Endothelial cell of hepatic sinusoid (primary cell): ENCODE measurements around the gene CCNL1.
"Not testable (repeated sequence)": the region's sequence is repeated elsewhere in the genome, so short reads cannot be mapped to it uniquely, and the experiment has no call there.

Experiments
- in situ Hi-C: cut with HindIII; loops from 2 replicates; pipeline ENCODE4 v1.10.0; 2017; ENCODE audit warnings: low sequenced_read_pairs

CCNL1 gene

DNA sequence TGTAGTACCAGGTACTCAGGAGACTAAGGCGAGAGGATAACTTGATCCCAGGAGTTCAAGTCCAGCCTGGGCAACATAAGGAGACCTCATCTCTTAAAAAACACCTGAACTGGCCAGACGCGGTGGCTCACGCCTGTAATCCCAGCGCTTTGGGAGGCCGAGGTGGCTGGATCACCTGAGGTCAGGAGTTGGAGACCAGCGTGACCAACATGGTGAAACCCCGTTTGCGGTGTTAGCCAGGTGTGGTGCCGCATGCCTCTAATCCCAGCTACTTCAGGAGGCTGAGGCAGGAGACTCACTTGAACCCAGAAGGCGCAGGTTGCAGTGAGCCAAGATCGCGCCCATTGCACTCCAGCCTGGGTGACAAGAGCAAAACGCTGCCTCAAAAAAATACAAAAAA is 13.4 kb upstream of the CCNL1 start:
- in situ Hi-C loops = loop anchor here (5.0 kb wide), 1 partner anchor 49 kb away; no protein-coding TSS in a partner anchor

DNA sequence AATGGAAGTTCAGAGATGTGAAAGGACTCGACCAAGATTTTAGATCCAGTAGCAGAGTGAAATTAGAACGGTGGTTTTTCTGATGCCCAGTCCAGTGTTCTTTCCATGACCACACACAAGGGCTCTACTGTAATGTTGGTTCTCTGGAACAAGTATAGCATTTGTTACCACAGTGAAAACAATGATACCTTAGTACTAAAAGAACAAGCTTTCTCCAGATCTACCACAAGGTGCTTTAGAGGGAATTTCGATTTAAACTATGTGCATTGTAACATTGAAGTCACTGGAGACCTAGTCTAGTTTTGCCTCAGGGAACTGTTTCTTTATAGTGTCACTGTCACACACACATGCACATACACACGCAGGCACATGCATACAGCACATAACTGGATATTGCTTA is 12.8 kb upstream of the CCNL1 start:
- in situ Hi-C loops = loop anchor here (5.0 kb wide), 1 partner anchor 50 kb away; no protein-coding TSS in a partner anchor

DNA sequence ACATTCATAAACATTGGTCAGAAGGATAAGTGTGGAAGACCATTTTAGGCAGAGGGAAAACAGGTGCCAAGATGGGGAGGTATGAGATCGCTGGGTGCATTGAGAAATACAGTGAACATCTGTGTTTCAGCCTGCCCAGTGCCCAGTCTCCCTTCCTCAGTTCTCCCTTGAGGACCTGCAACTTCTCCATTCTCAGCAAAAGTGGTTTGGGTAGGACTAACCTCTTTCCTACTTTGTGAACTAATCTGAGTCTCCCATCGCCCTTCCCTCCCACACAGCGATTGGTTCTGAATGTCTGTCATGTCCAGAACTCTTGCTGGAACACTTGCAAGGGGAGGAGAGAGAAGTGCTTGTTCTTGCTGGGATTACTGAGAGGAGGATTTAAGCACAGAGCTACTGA is 10.9 kb upstream of the CCNL1 start:
- in situ Hi-C loops = loop anchor here (5.0 kb wide), 1 partner anchor 51 kb away; no protein-coding TSS in a partner anchor

DNA sequence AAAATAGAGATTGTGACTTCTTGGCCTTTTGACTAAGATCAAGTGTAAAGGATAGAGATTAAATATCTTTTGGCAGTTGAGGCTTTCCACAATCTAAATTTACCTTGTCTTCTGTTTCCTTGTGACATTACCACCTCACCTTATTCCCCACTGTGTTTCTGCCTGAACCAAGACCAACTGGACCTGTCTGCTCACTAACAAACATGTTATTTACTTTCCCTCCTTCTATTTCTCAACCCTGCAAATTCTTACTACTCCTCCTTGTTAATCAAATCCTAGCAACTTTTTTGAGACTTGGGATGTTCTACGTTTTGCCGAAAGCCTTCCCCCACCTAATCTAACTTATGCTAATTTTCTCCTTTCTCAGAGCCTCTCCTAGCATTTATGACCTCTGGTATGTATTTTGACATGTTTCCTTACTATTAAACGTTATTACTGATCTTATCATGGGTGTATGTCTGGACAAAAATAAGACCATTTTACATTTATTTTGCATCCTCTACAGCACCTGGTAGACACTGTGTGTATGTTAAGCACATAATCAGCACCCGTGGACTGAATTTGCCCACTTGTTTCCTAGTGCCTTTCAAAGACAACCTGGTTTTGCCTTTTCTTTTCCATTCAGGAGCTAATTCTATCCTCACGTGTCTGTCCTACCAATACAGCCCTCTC is 7.6 kb upstream of the CCNL1 start:
- in situ Hi-C loops = no loop called here

DNA sequence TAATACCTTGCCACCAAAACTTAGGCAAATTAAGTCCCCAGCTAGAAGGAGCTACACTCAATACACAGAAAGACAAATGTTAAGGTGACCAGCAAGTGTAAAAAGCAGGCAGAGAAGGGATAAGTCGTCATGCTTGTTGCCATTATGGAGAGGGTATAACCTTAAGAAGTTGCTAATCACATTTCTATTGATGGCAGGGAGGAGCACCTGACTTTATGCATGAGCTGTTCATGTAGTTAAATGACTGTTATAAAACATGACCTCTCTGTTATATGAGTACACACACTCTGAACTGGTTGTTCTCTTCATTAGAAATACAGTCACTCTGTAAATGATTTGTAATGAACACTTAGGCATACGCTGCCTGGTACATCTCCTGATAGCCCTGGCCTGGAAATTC is 6.6 kb upstream of the CCNL1 start:
- in situ Hi-C loops = no loop called here

DNA sequence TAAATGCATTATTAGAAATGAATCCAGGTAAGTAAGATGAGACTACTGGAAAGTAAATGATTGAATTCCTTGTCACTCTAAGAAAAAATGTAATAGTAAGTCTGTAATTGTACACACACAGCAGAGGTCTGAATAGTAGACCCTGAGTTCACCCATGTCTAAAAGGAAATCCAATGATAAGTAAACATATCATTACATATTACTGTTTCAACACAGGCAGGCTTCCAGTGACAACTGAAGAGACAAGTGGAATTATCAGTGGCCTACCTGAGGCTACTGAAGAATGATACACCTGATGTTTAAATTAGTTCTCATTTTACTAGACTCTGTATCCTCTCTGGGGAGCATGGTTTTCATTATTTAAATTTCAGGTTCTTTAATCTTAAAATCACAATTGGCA is 6.2 kb upstream of the CCNL1 start:
- in situ Hi-C loops = no loop called here

DNA sequence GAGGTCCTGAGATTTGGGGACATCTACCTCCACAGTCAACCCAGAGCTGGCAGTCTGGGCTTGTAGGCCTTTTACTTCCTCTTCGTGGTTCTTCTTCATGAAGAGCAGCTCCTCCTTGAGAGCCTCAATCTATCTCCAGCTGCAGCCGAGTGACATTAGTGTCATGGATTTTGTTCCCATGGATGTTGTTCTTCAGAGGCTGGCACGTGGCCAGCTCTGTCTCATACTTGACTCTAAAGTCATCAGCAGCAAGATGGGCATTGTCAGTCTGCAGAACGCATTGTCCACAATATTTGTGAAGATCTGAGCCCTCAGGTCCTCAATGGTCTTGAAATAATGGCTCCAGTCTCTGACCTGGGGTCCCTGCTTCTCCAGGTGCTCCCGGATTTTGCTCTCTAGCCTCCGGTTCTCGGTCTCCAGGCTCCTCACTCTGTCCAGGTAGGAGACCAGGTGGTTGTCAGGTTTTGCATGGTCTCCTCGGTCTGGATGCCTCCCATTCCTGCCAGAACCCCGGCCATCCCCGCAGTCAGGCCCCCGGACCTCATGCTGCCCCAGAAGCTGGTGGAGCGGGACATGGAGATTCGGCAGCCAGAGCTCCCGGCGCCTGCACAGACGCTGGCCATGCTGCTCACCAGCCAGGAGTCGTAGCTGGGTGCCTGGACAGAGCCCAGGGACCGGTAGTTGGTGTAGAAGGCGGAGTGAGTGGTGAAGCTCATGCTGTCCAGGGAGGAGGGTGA is 3.4 kb upstream of the CCNL1 start:
- in situ Hi-C loops = no loop called here

DNA sequence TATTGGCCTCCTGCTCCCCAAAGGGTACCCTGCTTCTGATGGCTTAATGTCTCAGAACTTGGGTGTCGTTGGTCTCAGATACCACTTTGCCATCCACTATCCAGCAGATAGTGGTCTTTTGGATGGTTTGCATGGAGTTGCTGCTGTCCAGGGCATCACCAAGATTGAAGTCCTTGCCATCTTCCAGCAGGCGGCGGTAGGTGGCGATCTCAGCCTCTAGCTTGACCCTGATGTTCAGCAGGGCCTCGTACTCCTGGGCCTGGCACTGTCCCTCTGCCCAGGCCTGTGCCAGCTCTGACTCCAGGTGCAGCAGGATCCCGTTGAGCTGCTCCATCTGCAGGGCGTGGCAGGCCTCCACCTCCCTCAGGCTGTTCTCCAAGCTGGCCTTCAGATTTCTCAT is 2.7 kb upstream of the CCNL1 start:
- in situ Hi-C loops = not testable (repeated sequence)

DNA sequence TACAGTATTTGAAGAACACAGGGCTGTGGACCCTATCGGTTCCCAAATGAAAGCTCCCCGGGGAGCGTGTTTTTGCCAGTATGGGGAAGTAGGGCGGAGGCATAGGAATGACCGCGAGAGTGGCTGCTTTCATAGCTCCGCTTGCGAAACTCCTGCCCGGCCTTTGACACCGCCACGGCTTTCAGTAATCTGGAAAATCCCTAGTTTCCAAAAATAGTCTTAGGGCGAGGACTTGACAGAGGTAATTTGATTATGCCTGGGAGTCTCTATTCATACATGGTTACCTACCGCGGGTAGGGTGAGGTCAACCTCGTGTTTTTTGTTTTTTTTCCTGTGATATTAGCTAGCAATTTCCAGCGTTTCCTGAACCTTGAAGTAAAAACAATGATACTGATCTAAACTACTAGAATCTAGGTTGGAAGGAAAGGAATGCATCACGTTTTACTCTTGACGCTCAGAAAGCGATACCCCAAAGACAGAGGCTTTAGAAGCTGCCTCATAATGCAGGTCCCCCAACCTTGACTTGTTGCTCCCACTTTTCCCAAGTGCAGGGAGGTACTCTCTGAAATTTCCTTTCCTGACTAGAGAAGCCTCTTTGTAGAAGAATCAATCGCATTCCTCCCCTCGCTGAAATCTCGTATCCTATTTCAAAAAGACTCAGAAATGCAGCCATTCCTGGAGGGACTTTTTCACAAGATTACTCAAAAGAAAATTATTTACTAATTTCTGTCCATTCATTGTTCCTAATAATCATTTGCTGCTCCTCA is 894 bp upstream of the CCNL1 start:
- in situ Hi-C loops = no loop called here

DNA sequence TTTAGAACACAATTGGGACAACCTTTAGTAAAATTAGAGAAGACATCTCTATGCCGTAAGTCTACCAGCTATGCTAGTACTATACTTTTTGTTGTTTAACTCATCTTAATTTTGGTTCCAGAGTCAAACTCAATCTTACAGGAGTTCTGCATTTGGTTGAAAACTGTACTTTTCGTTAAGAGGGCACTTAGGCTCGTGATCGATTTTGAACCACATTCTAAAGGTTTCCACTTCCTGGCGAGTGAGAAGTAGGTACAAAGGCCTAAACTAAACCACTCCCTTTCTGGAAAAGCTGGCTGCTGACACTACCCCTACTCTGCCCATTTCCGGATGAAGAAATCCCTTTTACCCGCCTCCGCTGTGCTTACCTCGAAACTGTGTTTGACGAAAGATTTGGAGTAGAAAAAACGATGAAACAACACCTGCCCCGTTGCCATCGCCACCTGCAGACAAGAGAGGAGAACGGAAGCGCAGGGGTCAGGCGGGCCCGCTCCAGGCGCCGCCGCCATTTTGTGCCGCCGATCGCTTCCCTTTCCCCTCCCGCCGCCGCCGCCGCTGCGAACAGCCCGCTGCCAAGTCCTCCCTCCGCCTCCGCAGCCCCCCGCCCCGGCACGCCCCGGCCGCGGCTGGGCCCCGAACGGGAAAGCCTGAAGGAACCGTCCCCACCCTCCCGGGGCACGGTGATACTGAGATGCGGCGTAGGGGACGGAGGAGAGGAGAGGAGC is 748 bp downstream of the CCNL1 start:
- in situ Hi-C loops = no loop called here

DNA sequence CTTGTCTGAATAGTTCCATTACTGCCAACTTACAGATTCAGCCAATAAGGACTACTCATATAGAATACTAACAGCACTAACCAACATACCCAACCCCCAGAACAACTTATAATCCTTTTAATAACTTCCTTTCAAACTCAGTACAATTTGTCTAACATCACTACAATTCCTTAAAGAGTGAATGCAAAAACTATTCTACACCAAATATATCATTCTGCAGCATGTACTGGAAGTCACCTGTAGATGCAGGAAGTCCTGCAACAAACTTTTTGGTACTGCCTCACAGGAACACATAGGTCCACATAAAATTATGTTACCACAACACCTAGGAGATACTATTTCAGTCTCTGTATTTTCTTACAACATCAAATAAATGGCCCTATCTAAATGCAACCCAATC is 2.1 kb downstream of the CCNL1 start:
- in situ Hi-C loops = no loop called here

DNA sequence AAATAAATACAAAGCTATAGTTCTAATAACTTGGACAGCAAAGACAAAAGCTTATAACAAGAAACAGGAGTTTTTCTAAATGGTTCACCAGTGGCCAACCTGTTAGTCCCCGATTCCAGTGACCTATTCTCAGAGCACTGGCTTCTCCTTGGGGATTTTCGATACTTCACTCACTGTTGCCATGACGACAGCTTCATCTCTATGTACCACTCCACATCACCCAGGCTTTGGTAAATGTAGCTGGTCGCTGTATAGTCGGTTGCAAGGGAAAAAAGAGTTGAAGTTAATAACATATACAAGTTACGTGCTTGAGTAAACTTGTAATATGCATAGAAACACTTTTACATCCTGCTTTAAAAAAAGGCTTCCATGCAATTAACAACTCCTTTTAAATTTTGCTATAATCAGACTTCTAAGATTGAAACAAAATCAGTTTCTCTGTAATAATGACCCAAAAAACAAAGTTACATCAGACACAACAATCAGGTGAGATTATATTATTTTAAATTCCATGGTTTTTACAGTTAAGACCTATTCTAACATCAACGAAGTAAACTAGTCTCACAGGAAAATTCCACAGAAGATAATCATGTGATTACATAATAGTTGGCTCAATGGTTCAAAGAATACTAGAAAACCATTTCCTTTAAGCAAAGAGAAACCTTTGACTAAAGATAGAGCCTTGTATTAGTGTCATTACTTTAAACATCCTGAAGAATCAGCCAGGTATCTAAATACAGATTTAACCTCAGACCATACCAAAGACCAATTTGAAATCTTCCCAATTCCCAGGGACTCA is 2.9 kb downstream of the CCNL1 start:
- in situ Hi-C loops = no loop called here

DNA sequence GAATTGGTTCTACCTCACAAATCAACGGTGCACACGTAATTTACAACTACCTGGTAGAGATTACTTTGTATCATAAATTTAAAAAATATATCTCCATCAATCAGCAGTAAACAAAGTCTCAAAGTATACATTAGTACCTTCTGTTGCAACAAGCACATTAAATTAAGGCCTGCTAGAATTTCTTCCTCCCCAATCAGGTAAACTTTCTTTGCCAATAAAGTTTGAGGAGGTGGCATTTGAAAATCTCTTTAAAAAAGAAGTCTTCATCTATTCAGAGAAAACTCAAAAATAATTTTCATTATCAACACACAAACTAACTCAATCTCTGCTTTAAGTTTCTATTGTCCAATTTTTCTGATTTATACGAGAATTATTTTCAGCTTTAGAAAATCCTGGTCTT is 4.4 kb downstream of the CCNL1 start:
- in situ Hi-C loops = no loop called here

DNA sequence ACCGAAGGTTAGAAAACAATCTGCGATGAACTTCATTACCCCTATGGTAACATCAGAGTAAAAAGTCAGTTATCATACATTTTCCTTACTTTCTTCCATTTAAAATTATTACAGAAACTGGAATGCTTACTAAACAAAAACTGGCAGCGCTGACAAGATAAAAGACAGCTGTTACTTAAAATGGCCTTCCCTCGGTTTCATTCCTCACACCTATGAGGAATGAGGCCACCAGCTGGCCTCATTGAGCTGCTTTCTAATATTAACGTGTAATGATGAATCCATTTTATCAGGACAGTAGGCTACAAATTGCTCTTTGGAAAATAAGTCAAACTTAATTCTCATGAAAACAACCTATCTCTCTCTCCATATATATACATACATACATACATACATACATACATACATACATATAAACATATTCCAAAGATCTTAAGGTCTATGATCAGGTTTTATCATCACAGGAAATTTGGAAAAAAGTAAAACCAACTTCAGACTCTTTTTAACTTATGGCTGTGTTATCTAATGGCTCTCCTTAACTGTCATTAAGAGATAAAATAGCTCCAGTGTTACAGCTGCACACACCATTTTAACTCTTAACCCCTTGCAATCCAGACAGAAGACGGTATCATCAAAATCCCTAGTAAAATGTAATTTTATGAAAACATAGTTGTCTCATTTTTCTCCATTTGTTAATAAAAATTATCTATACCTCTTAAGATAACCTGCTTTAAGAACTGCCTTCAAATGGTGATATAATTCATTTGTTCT is 5.2 kb downstream of the CCNL1 start:
- in situ Hi-C loops = no loop called here

DNA sequence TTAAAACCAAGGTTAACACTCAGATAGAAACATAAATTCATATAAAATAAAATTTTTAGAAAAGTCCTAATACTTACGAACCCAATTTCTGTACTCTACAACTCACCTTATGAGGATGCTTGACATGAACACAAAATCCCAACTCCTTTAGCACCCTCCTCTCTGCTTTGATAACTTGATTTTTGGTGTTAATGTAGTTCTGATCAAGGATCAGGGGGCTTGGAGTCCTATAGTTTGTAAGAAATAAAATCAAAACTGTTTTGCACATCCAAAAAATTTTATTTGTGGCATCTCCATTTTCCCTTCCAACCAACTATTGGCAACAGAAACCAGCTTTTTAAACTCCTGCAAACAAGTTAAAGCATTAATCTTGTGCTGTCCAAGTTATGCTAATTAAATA is 7.0 kb downstream of the CCNL1 start:
- in situ Hi-C loops = no loop called here

DNA sequence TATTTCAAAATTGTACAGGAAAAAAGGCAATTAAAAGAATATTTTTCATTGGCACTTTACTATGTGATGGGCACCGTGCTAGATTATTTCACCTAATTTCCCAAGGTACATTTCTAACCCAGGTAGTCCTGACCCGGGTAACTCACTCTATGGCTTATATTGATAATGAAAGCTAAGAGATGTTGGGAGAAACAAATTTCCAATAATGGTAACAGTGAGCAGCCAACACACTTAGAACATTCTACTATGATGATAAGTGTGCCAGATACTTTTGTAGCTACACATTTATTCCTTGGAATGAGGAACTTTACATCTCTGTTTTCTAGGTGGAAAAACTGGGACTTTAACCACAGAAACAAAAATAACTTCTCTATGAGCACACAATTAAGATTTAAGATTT is 7.5 kb downstream of the CCNL1 start:
- in situ Hi-C loops = no loop called here

DNA sequence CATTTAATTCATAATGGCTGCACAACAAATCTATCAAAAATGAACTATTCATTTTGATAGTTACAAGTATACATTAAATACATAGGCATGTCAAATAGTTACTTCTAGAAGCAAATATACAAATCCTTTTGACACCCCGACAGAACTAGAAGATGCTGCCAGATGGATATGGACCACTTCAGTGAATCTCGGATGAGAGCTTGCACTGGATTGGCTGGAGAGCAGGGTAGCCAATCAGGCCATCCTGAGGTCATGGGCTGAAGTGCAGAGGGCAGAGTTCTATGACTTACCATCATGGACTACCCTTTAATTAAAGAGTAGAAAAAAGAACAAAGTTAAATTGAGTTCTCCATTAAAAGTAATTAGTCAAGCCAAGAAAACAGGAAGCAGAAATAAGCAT is 8.3 kb downstream of the CCNL1 start:
- in situ Hi-C loops = no loop called here

DNA sequence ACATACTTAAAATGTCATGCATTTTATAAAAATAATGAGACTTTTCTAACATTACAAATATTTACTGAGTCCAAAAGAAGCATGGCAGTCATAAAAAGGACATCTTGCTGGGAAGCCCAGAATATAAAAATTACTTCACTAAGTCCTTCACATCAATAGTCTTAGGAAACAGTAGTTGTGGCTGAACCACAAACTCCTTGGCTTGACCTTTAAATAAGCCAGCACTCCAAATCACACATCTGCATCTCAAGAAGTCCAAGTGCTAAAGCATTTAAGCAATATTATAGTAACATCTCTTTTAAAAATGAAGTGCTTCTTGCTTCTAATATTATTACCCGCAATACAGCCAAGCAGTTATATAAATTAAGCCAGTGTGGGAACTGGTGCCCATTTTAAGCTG is 8.8 kb downstream of the CCNL1 start:
- in situ Hi-C loops = no loop called here

DNA sequence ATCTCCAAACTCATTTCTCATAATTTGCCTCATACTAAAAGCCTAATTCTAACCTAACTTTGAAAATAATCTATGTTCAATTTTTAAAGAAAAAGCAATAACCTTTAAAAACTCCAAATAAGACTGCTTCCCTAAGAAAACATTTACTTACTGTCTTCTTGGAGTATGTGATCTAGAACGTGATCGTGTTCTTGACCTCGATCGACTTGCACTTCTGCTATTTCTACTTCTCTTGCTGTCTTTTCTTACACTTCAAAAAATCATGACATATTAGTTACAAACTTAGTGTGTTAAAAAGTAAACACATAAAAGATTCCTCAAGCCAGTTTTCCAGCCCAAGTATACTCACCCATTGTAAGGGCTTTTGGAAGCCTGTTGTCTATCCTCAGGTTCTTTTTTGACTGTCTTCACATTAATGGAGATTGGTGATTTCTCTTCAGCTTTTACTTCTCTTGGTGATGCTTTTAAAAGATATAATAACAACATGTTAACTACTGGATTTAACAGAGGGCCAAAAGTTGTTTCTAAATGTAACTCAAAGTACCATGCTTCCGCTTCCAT is 10.7 kb downstream of the CCNL1 start:
- in situ Hi-C loops = no loop called here
